Stromal cell of bone marrow (primary cell): Measurements from ENCODE around the gene RBP2.

ENCODE experiments used
- DNase-seq: peaks from one replicate; pipeline ENCODE4 v3.0.0-alpha.2; 2012; ENCODE audit warnings: low read depth

Gene RBP2

DNA sequence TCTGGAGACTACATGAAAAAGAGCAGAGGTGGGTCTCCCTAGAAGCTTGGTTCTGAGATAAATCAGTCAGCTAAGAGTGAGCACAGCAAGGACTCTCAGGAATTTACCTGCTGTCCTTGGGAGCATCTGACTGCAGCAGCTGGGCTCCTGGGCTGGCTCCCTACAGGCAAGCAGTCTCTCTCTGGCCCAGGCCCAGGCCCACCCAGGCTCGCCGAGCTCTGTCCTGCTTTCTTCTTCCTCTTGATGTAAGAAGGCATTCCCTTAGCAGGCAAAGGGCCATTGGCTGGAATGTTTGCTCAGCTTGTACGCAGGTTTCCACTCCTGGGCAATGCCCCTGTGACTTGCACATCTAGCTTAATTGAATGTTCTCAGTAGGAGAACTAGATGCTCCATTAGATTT, 4.3 kb upstream of the RBP2 start:
- no peak for DNase-seq

DNA sequence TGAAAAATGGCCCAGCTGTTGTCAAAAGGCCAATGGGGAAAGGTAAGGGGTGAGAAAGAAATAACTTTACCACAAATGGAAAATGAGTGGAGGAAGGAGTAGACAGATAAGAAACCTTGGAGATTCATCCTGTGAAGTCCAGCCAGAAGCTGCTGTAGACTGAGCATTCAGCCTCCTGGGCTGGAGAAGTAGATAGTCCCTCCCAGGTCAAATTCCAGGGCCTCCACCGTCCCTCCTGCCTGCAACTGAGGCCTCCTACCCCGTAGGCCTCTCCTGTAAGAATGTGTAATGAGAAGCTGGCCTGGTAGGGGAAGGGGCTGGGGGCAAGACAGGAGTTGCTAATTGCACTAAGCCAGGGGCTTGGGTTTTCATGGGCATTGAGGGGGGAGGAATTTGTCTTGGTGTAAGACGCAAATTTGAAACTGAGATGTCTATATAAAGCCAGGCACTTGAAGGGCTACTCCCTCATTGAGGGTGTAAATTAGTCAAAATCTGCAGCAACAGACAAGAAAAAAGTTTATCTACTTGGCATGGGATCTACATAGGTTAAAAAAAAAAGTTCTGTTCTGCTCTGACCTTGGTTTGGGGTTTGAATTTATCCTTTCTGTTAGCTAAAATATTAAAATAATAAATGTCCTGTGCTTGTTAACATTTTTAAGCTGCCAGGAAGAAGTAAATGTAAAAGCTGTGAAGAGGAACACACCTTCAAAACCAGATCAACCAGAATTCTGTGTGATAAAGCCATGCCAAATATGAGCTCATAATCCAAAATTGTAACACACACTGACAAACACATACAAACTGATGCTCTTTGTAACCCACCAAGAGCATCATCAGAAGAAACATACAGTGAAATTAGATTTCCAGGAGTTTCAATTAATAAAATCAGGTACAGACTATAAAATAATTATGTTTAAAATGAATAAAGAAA, 1.7 kb upstream of the RBP2 start:
- no peak for DNase-seq

DNA sequence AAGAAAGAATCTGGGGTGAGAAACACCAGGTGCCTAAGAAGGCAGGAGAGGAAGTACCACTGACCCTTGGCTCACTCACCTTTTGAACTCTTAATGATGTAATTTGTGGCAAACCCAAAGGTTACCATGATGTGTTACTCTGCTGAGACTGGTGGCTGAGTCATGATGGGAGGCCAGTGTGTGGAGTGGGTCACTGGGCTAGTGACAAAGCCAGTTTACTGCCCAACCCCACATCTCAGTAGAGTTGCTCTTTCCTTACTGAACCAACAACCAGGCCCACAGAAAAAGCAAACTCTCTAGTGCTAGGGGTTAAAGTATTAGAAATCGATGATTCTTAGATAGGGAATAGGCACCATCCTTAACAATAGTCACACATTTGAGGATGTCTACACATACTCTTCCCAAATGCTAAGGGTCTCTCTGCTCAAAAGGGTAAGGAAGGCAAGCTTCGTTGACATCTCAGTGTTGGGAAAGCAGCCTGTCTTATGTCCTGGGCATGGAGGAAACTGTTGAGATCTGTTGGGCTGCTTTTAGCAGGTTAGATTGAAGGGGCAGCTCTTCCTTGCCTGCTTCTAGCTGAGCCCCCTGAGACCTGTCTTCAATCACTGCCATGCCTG, 3.1 kb downstream of the RBP2 start:
- no peak for DNase-seq

GRCh38 chr3:139472380-139473010, 3.8 kb downstream of the RBP2 start:
- no peak for DNase-seq

- DNase-seq, result no peak
These were observed 6.1 kb downstream of the RBP2 start for GRCh38 chr3:139470199-139470598.

DNA sequence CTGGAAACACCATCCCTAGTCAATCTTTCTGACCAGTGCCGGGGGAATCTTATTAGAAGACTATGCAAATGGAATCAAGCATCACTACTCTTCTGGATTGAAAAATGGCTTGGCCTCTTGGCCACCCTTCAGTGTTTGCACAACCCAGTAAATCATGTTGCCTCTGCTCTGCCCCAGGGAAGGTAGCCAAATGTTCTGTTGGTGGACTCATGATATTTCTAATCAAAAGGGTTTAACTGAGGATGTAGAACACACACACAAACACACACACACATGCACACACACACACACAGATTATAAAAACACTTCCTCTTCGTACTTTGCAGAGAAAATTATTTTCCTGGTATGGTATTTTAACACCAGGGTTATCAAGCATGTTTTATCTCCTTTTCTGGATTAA, 7.9 kb downstream of the RBP2 start:
- DNase-seq, result no peak

GRCh38 chr3:139466360-139466759, 10.0 kb downstream of the RBP2 start:
- no peak for DNase-seq

DNA sequence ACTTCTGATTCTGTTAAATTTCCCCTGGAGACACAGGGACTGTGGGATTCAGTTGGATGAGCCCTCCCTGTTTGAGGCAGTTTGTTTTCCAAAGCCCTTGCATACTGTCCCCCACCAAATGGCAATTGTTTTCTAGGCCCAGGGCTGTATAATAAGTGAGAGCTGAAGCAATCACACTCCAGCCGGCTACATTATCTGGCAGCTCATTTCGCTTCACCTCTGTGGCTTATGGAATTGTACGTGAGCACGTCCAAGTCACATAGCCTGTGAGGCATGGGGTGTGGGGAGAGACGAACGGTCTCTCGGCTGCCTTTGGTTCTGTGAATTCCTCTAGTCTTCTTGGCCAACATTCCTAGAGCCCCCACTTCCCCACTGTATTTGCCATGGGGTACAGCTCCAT, 10.7 kb downstream of the RBP2 start:
- DNase-seq, result no peak

GRCh38 chr3:139463466-139463865, 12.8 kb downstream of the RBP2 start:
- no peak for DNase-seq

- DNase-seq, result no peak
These were observed 15.8 kb downstream of the RBP2 start for GRCh38 chr3:139460529-139460928.

DNA sequence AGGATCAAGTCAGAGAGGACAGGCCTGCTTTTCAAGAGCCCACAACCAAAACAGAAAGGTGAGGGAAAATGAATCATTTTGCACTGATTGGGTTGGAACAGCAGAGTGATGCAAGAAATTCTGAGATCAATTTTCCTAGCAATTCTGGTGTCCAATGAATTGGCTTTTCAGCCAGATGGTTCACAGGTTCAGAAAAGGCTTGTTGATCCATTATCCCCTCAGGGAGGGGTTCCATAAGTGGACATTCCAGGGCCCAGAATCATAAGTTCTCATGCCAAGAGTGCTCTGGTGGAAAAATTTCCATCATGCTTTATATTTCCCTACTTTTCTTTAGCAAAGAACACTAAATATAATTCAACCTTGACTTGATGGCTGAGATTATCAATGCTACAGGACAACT, 16.2 kb downstream of the RBP2 start:
- DNase-seq, result no peak

GRCh38 chr3:139458348-139458747, 18.0 kb downstream of the RBP2 start:
- DNase-seq, result no peak

DNA sequence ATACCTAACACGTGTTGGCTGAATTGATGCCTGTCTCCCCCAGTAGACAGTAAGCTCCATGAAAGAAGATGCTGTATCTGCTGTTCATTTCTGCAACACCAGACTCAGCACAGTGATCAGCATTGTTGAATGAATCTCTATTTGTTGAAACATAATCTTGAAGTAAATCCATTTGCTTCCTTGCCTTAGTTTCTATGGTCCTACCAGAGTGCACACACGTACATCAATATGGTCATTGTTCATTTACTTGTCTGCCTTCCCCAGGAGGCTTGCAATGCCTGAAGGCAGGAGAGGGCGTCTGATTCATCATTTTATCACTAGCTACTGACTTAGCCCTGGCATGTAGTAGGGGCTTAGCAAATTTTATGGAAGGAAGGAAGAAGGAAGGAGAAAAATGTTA, 19.2 kb downstream of the RBP2 start:
- no peak for DNase-seq

DNA sequence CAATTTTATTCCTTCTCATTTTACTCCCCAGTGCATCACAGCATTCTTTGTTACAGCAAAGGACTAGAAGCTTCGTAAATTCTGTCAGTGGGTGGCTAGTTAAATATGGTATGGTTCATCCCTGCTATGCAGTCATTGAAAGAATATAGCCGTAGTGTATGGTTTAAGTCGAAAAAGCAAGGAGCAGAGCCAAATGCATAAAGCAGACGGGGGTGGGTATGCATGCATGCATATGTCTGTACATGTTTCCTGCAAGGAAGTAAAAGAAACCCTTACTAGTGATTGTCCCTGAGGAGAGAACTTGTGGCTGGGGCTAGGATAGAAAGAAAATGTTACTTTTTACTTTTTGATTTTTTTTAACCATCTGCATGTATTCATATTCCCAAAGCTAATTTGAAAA, 19.9 kb downstream of the RBP2 start:
- DNase-seq, result no peak

DNA sequence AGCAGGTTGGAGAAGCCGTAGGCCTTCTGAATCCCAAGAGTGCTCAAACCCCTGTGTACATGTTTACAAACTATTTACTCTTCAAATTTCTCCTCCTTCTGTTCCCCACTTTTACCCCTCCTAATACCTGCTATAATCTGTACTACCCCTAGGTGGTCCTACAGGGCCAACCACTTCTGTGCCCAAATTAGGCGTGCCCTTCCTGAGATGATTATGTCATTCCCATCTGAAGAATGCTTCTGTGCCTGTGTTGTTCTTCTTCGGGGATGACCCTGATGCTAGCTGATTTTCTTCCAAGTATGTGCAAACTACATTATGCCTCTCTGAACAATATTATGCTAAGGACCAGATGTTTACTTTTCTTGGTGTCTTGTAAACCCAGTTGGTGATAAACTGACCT, 20.5 kb downstream of the RBP2 start:
- DNase-seq, result no peak

DNA sequence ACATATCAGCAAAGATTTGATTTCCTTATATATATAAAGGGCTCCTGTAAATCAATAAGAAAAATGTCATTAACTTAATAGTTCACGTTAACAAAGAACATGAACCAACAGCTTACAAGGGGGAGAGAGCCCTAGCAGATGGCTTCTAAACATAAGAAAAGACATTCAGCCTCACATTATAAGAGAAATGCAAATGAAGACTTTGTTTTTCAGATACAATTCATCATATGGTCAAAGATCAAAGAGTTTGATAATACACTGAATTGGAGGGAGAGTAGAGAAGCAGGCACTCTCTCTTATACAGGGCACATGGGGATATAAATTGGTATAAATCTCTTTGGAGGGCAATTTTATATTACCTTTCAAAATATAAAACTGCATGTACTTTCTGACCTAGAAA, 21.1 kb downstream of the RBP2 start:
- no peak for DNase-seq

DNA sequence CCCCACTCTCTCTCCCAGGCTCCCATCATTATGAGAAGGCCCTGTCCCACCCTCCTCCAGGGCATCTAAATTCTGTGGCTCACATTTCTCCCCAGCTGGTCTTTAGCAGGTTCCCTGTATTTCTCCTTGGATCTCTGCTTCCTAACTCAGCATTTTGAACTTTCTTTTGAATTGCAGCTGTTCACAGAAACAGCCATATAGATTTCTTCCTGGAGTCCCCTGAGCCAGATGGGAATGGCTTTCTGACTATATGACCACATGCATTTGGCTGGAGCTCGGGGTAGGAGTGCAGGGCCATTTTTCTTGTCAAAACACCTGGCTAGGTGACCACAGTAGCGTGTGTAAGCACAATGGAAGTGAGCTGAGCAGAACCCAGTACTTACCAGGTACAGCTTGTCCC, 22.0 kb downstream of the RBP2 start:
- no peak for DNase-seq

DNA sequence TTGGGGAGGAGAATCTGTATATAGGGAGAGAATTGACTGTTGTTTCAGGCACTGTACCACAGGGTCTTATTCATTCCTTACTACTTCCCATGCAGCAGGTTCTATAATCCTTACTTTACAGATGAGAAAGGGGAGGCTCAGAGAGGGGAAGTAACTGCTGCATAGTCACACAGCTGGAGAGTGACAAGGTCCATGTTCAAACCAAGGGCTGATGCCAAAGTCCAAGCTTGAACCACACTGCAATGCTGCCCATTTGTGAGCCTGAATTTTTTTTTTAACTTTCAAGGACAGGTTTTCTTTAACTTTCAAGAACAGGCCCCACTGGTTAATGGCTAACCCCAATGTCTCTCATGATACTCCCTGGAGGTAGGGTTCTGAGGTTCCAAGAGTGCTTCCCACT, 26.2 kb downstream of the RBP2 start:
- DNase-seq, result no peak

- no peak for DNase-seq
These were observed 26.8 kb downstream of the RBP2 start for GRCh38 chr3:139449566-139449965.

- no peak for DNase-seq
These were observed 28.2 kb downstream of the RBP2 start for GRCh38 chr3:139448104-139448503.

- DNase-seq, result no peak
These were observed 28.8 kb downstream of the RBP2 start for GRCh38 chr3:139447486-139447885.

DNA sequence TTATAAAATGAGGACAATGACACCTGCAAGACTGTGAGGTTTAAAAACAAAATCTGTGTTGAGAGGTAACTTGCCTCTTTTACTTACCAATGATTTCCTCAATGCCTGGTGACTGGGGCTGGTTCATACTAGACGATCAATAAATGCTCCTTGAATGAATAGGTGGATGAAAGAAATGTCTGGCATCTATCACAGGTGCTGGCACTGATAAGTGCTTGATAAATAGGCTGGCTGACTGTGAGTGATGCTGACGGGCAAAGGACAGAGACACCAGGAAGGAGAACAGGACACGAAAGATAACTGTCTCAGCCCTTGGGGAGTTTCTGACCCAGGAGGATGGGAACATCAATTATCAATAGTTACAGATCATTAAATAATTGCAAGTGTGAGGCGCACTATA, 31.9 kb downstream of the RBP2 start:
- DNase-seq, result no peak

DNA sequence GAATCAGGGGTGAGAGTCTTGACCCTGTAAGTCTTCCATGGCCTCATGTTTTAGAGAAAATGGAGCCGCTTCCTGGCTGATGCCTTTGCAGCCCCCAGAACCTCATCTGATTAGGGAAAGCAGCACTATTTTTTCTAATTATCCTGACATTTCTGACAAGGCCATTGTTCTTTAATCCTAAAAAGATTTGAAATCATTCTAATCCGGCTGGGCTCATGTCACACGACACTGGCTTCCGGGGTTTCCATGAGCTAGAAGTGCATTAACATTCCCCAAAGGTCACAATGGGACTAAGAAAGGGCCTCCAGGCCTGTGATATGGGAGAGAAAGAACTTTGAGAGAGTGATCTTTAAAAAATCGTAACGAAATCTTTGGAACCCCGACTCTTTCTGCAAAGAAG, 33.1 kb downstream of the RBP2 start:
- no peak for DNase-seq
